ENCODE results near the gene SCAMP2.

Gene SCAMP2

DNA sequence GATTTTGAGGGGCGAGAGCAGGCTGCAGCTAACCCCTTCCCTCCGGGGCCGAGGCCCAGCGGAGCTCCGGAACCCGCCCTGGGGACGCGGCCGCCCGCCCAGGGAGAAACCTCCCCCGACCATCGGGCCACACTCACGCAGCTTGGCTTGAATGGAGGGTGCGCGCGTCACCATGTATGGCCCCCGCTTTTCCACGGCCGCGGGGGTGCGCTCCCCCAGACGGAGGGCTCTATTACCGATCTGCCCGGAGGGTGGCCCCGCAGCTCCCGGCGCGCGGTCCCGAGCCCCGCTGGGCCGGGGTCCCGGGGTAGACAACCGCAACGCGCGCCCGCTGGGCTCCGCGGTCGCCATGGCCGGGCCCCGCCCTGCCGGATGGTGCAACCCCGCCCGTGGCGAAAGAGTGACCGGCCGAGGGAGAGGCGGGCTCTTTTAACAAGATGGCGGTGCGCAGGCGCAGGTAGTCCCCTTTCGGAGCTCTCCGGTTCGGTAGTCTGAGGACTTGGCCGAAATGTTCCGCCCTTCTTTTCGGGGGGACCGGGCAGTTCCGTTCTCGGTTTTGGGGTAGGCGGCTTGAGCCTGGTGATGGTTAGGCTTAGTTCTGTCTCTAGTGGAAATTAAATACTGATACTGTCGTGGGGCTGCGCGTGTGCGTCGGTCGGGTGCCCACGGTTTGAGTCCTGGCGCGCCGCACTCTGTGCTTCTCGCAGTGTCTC lies 33.4 kb upstream of the SCAMP2 start, which contains the start of gene FAM219B:
Gene FAM219B (minus strand): TSS at position 402 of the 713 bp plus-strand sequence. CDS start 51 bp downstream, at position 351.
- peak; percentile 90 for DNase-seq (ENCODE audit: low read depth)
- TF ChIP-seq, protein P1, sequence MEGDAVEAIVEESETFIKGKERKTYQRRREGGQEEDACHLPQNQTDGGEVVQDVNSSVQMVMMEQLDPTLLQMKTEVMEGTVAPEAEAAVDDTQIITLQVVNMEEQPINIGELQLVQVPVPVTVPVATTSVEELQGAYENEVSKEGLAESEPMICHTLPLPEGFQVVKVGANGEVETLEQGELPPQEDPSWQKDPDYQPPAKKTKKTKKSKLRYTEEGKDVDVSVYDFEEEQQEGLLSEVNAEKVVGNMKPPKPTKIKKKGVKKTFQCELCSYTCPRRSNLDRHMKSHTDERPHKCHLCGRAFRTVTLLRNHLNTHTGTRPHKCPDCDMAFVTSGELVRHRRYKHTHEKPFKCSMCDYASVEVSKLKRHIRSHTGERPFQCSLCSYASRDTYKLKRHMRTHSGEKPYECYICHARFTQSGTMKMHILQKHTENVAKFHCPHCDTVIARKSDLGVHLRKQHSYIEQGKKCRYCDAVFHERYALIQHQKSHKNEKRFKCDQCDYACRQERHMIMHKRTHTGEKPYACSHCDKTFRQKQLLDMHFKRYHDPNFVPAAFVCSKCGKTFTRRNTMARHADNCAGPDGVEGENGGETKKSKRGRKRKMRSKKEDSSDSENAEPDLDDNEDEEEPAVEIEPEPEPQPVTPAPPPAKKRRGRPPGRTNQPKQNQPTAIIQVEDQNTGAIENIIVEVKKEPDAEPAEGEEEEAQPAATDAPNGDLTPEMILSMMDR (conservative IDR thresholded peaks at IDR 0.05; ENCODE audit: low read depth, low read length): no peak

GRCh38 chr15:74906067-74906449 lies 32.9 kb upstream of the SCAMP2 start:
- DNase-seq (ENCODE audit: low read depth): peak; percentile 40
- H3K4me3 ChIP-seq (ENCODE audit: low read depth, low read length): peak overlapping the region; percentile 84
- TF ChIP-seq, protein P1 (conservative IDR thresholded peaks at IDR 0.05; ENCODE audit: low read depth, low read length): no peak

More for the DNA sequence above, 33.4 kb upstream of the SCAMP2 start, which contains the start of gene FAM219B:
- peak within 1 kb of the TSS; percentile 84 for H3K4me3 ChIP-seq (ENCODE audit: low read depth, low read length)

DNA sequence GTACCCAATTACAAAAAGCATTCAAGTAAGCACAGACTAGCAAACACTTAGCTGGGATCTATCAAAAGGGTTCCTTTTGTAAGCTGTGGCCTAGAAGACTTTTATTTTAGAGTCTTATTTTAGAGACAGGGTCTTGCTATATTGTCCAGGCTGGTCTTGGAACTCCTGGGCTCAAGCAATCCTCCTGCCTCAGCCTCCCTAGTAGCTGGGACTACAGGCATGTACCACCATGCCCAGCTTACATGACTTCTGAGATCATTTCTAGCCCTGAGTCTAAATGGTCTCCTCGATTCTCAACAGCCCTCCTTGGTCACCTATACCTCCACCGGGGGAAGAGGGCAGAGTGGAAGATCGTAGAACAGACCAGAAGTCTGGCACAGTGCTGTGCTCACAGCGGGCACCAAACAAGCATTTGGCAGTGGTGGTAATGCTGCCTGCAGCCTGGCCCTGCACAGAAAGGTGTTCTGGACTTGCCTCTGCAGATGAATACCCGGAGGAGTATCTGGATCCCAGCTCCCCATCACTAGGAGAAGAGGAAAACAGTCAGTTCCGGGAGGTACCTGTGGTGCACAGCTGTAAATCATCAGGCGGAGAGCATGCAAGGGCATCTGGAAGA lies 31.1 kb upstream of the SCAMP2 start:
- TF ChIP-seq, protein P1 (conservative IDR thresholded peaks at IDR 0.05; ENCODE audit: low read depth, low read length): no peak
- DNase-seq (ENCODE audit: low read depth): no peak
- H3K4me3 ChIP-seq (ENCODE audit: low read depth, low read length): no peak overlapping the region

DNA sequence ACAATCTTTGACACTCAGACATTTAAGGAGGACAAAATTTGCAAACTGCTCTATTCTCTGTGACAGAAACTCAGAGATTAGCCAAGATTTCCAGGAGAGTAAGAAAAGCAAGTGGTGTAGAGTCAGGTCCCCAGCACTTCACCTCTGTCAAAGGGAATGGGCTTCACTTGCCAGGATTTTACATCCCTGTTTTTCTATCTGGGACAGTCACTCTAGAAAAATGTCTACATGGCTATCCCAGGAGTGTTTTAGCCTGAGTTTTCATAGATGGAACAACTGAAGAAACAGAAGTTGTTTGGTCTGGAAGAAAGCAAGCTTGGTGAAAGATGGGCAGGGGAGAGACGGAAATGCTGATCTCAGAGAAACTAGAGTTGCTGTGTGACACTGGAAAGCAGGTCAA lies 30.5 kb upstream of the SCAMP2 start:
- no peak overlapping the region for H3K4me3 ChIP-seq (ENCODE audit: low read depth, low read length)
- TF ChIP-seq, protein P1 (conservative IDR thresholded peaks at IDR 0.05; ENCODE audit: low read depth, low read length): no peak
- no peak for DNase-seq (ENCODE audit: low read depth)

GRCh38 chr15:74902295-74903075 lies 29.3 kb upstream of the SCAMP2 start:
- TF ChIP-seq, protein P1 (conservative IDR thresholded peaks at IDR 0.05; ENCODE audit: low read depth, low read length): no peak
- H3K4me3 ChIP-seq (ENCODE audit: low read depth, low read length): no peak overlapping the region
- no peak for DNase-seq (ENCODE audit: low read depth)

DNA sequence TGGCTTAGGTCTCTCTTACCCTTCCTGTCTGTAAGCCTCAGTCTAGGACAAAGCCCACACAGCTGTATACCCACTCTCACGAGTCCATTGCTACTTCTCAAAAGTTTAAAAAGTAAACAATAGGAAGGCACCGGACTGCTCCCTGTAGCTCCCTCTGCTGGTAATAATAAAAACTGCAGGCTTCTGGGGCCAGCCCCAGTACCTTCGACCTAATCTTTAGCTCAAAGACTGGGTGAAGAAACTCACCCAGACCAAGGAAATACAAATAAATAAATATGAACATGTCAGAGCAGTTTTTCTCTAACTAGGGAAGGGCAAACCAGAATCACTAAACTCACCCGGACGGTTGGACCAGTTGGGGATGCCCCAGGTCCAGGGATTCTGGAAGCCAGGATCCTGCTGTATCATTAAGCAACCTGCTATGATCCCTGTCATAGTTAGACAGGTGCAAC lies 28.5 kb upstream of the SCAMP2 start:
- H3K4me3 ChIP-seq (ENCODE audit: low read depth, low read length): no peak overlapping the region
- TF ChIP-seq, protein P1 (conservative IDR thresholded peaks at IDR 0.05; ENCODE audit: low read depth, low read length): peak; percentile 89
- peak; percentile 71 for DNase-seq (ENCODE audit: low read depth)
